Measurements from ENCODE around the gene TUBB6. TPM values are rescaled to one million over a fixed set of nuclear protein-coding genes. Genes with fewer than 3 reads are reported as not detected.

The TUBB6 gene
- total and polyA plus RNA-seq, 8 donors: 55.6 to 140 (median 83.1) TPM

- H3K9me3 ChIP-seq: no peaks in the 10 kb centered on the region
- peaks cover 0 to 83% of the 10 kb centered on the region in 2 donors for H3K36me3 ChIP-seq
- H3K4me1 ChIP-seq: no peaks in the 10 kb centered on the region
- ATAC-seq (peak; percentile 52), DNase-seq (no peak)
- no peak overlapping the region for H3K4me3 ChIP-seq
- TF ChIP-seq CTCF (IDR thresholded peaks at IDR 0.05): no peak
- no peak overlapping the region for H3K27ac ChIP-seq
- no peaks in the 10 kb centered on the region for H3K27me3 ChIP-seq
- intact Hi-C loops (cut with DNase I): no loop called here
Observed at GRCh38 chr18:12336887-12337286, 28.8 kb downstream of the TUBB6 start.

- Histone ChIP-seq H3K4me1 (no peaks in the 10 kb centered on the region), H3K27ac (no peak overlapping the region), H3K9me3 (no peaks in the 10 kb centered on the region), H3K36me3 (peaks cover 0 to 96% of the 10 kb centered on the region in 2 donors), H3K4me3 (no peak overlapping the region), H3K27me3 (no peaks in the 10 kb centered on the region)
- no peak for ATAC-seq
- TF ChIP-seq CTCF (IDR thresholded peaks at IDR 0.05): no peak
- intact Hi-C loops (cut with DNase I): no loop called here
- no peak for DNase-seq
Observed at GRCh38 chr18:12338382-12338781, 30.3 kb downstream of the TUBB6 start.

GRCh38 chr18:12340945-12341660 is 33.1 kb downstream of the TUBB6 start:
- Histone ChIP-seq H3K4me1 (no peaks in the 10 kb centered on the region), H3K9me3 (no peaks in the 10 kb centered on the region), H3K4me3 (no peak overlapping the region), H3K27me3 (no peaks in the 10 kb centered on the region), H3K36me3 (peaks cover 0 to 97% of the 10 kb centered on the region in 2 donors), H3K27ac (no peak overlapping the region)
- no peak for ATAC-seq
- intact Hi-C loops (cut with DNase I): no loop called here
- TF ChIP-seq CTCF (IDR thresholded peaks at IDR 0.05): no peak
- DNase-seq: no peak

- intact Hi-C loops (cut with DNase I): no loop called here
- peaks cover 0 to 97% of the 10 kb centered on the region in 2 donors for H3K36me3 ChIP-seq
Observed at GRCh38 chr18:12342661-12343060, 34.6 kb downstream of the TUBB6 start.

More at GRCh38 chr18:12342661-12343060, 34.6 kb downstream of the TUBB6 start:
- Histone ChIP-seq H3K9me3 (no peaks in the 10 kb centered on the region), H3K4me3 (no peak overlapping the region), H3K27ac (no peak overlapping the region), H3K27me3 (no peaks in the 10 kb centered on the region), H3K4me1 (no peaks in the 10 kb centered on the region)
- no peak for TF ChIP-seq CTCF (IDR thresholded peaks at IDR 0.05)
- DNase-seq (no peak), ATAC-seq (no peak)
